Mucosa of descending colon (tissue), 3 donors: Measurements from ENCODE around the gene DERA. TPM values are rescaled to one million over a fixed set of nuclear protein-coding genes. Genes with fewer than 3 reads are reported as not detected.

Experiments
- ATAC-seq: fragments of 200-7000 bp; cut with Tn5 transposase; one replicate; pipeline ENCODE4 v1.9.1; 2020; ENCODE audit warnings: mild to moderate bottlenecking, moderate library complexity
- DNase-seq, 3 donors: peaks; one replicate each; pipeline ENCODE4 v3.0.0-alpha.2; 2020
- H3K36me3 ChIP-seq: fragments of 200-600 bp; one replicate; pipeline ENCODE4 v1.8.0; 2021; ENCODE audit warnings: low read depth, mild to moderate bottlenecking
- H3K4me1 ChIP-seq: fragments of 200-600 bp; one replicate; pipeline ENCODE4 v1.8.0; 2021; ENCODE audit warnings: low read depth, mild to moderate bottlenecking
- H3K4me3 ChIP-seq: fragments of 200-600 bp; one replicate; pipeline ENCODE4 v1.8.0; 2021; ENCODE audit warnings: mild to moderate bottlenecking
- H3K9me3 ChIP-seq: fragments of 200-600 bp; one replicate; pipeline ENCODE4 v1.8.0; 2021; ENCODE audit warnings: mild to moderate bottlenecking
- intact Hi-C, 2 donors: fragments of 100-400 bp; cut with DNase I in 1 of 2; cut with micrococcal nuclease in 1 of 2; formaldehyde crosslinking; loops; one replicate each; pipeline versions ENCODE4 v1.11.0 to v1.11.1; 2022; cut with DNase I, micrococcal nuclease
- total RNA-seq, 3 donors: library from RNA; stranded (reverse); fragmentation: NEBNext Ultra II Directional in 2 of 3; extraction: Animal tissue kit (Norgen Biotek cat#: 25700) in 2 of 3; gene quantifications; one replicate each; pipeline versions ENCODE4 v1.2.1 to v1.2.4, GENCODE V29; 2021 to 2023
- TF ChIP-seq, protein P1 (sequence below): fragments of 200-600 bp; IDR thresholded peaks from one replicate; pipeline ENCODE4 v1.8.0; 2022; ENCODE audit warnings: antibody characterized with exemption, mild to moderate bottlenecking
- donor health status: DM: no; HTN: no; CAD: no; lungs with moderate emphysema.
- donor health status: DM: no; HTN: no; CAD: no.
- donor health status: DM: no; HTN: yes; CAD: no.

Gene DERA
- total RNA-seq, 3 donors from 2014 or later, result 53.1 to 77.3 (median 74.3) TPM

DNA sequence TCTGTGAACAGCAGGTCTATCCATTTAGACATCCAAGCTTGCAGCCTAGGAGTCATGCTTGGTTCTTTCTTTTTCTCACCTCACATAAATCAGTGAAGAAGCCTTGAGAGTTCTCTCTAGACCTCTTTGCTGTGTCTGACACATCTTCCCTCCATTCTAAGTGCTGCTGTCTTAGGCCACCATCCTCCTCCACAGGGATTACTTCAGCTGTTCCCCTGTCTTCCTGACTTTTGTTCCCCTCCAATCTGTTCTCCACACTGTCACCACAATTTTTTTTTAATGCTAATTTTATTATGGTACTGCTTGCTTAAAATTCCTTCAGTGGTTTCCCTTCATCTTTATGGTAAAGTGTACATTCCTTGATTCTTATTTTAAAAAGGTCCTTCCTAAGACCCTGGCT lies 71.8 kb downstream of the DERA start:
- DNase-seq (no peak), ATAC-seq (no peak)
- H3K4me3 ChIP-seq, result no peak overlapping the region
- intact Hi-C loops, result no loop called here
- TF ChIP-seq, protein P1, sequence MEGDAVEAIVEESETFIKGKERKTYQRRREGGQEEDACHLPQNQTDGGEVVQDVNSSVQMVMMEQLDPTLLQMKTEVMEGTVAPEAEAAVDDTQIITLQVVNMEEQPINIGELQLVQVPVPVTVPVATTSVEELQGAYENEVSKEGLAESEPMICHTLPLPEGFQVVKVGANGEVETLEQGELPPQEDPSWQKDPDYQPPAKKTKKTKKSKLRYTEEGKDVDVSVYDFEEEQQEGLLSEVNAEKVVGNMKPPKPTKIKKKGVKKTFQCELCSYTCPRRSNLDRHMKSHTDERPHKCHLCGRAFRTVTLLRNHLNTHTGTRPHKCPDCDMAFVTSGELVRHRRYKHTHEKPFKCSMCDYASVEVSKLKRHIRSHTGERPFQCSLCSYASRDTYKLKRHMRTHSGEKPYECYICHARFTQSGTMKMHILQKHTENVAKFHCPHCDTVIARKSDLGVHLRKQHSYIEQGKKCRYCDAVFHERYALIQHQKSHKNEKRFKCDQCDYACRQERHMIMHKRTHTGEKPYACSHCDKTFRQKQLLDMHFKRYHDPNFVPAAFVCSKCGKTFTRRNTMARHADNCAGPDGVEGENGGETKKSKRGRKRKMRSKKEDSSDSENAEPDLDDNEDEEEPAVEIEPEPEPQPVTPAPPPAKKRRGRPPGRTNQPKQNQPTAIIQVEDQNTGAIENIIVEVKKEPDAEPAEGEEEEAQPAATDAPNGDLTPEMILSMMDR, result no peak
- H3K9me3 ChIP-seq, result no peaks in the 10 kb centered on the region
- peaks cover 14% of the 10 kb centered on the region for H3K4me1 ChIP-seq
- no peaks in the 10 kb centered on the region for H3K36me3 ChIP-seq

- ATAC-seq (no peak), DNase-seq (no peak)
- no peak overlapping the region for H3K4me3 ChIP-seq
- no peaks in the 10 kb centered on the region for H3K9me3 ChIP-seq
- TF ChIP-seq, protein P1, result no peak
- H3K36me3 ChIP-seq, result no peaks in the 10 kb centered on the region
- peaks cover 4% of the 10 kb centered on the region for H3K4me1 ChIP-seq
- intact Hi-C loops, result no loop called here
These were observed 73.1 kb downstream of the DERA start for GRCh38 chr12:15984097-15984800.

- no peak for ATAC-seq
- no peak for DNase-seq
- H3K9me3 ChIP-seq, result no peaks in the 10 kb centered on the region
- intact Hi-C loops, result no loop called here
- H3K4me1 ChIP-seq, result peaks cover 4% of the 10 kb centered on the region
- TF ChIP-seq, protein P1, result no peak
- no peaks in the 10 kb centered on the region for H3K36me3 ChIP-seq
- H3K4me3 ChIP-seq, result no peak overlapping the region
These were observed 73.8 kb downstream of the DERA start for GRCh38 chr12:15984963-15985362.

- Histone ChIP-seq H3K4me1 (no peaks in the 10 kb centered on the region), H3K9me3 (no peaks in the 10 kb centered on the region), H3K36me3 (no peaks in the 10 kb centered on the region), H3K4me3 (no peak overlapping the region)
- TF ChIP-seq, protein P1, result no peak
- ATAC-seq, result no peak
- intact Hi-C loops, result no loop called here
- no peak for DNase-seq
These were observed 76.6 kb downstream of the DERA start for GRCh38 chr12:15987696-15988095.

- intact Hi-C loops, result no loop called here
- no peaks in the 10 kb centered on the region for H3K4me1 ChIP-seq
- H3K4me3 ChIP-seq, result no peak overlapping the region
- DNase-seq, result no peak
- H3K36me3 ChIP-seq, result no peaks in the 10 kb centered on the region
- ATAC-seq, result no peak
- TF ChIP-seq, protein P1, result no peak
- H3K9me3 ChIP-seq, result no peaks in the 10 kb centered on the region
These were observed 78.0 kb downstream of the DERA start for GRCh38 chr12:15988983-15989755.
